ENCODE measurements around the gene CFAP410.
"Not testable (repeated sequence)": the region's sequence is repeated elsewhere in the genome, so short reads cannot be mapped to it uniquely, and the experiment has no call there.

GRCh38 chr21:44283211-44283785, 55.9 kb downstream of the CFAP410 start:
- TF ChIP-seq POLR2A (IDR thresholded peaks at IDR 0.05; ENCODE audit: extremely low read depth, insufficient read length); CTCF (IDR thresholded peaks at IDR 0.05; ENCODE audit: low read depth, low read length): not testable (repeated sequence)
